GM23338 (cell line): Measurements from ENCODE around the gene RSU1.

Experiments used
- EZH2 ChIP-seq: fragments of 200-600 bp; sonication (generic); IDR thresholded peaks from one replicate; pipeline ENCODE4 v1.8.0; 2017; ENCODE audit warnings: antibody characterized with exemption, mild to moderate bottlenecking, low read depth; ENCODE audit not compliant: unreplicated experiment
- POLR2AphosphoS5 ChIP-seq: IDR thresholded peaks from 2 replicates; pipeline ENCODE4 v1.6.1; 2016; ENCODE audit warnings: antibody characterized with exemption, low read depth
- TF ChIP-seq, protein P1 (sequence below): IDR thresholded peaks from one replicate; pipeline ENCODE4 v1.6.1; 2018; ENCODE audit warnings: antibody characterized with exemption; ENCODE audit not compliant: unreplicated experiment

DNA sequence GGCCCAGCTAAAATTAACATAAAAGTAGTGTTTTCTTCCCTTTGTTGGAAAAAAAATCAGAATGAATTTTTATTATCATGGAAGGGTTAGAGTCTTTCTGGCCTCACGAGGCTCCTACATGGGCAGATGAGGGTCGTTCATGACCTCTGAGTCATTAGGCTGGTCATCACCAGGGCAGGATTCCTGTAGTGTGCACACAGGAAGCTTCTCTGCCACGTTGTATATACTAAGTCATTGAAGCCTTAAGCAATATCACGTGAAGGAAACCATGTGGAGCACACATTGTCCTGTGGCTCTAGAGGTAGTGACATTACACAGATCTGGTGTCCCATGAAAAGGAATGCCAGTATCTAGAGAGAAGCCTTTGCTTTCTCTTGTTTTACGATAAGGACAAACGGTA is 210.8 kb downstream of the RSU1 start:
- no peak for TF ChIP-seq POLR2AphosphoS5
- TF ChIP-seq, protein P1, sequence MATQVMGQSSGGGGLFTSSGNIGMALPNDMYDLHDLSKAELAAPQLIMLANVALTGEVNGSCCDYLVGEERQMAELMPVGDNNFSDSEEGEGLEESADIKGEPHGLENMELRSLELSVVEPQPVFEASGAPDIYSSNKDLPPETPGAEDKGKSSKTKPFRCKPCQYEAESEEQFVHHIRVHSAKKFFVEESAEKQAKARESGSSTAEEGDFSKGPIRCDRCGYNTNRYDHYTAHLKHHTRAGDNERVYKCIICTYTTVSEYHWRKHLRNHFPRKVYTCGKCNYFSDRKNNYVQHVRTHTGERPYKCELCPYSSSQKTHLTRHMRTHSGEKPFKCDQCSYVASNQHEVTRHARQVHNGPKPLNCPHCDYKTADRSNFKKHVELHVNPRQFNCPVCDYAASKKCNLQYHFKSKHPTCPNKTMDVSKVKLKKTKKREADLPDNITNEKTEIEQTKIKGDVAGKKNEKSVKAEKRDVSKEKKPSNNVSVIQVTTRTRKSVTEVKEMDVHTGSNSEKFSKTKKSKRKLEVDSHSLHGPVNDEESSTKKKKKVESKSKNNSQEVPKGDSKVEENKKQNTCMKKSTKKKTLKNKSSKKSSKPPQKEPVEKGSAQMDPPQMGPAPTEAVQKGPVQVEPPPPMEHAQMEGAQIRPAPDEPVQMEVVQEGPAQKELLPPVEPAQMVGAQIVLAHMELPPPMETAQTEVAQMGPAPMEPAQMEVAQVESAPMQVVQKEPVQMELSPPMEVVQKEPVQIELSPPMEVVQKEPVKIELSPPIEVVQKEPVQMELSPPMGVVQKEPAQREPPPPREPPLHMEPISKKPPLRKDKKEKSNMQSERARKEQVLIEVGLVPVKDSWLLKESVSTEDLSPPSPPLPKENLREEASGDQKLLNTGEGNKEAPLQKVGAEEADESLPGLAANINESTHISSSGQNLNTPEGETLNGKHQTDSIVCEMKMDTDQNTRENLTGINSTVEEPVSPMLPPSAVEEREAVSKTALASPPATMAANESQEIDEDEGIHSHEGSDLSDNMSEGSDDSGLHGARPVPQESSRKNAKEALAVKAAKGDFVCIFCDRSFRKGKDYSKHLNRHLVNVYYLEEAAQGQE: no peak
- TF ChIP-seq EZH2: no peak
